ENCODE measurements around the gene CMSS1.
"Not testable (repeated sequence)": the region's sequence is repeated elsewhere in the genome, so short reads cannot be mapped to it uniquely, and the experiment has no call there.

The CMSS1 gene

GRCh38 chr3:99823723-99824711, 6.4 kb downstream of the CMSS1 start:
- DNase-seq = no peak

GRCh38 chr3:99825004-99825640, 7.5 kb downstream of the CMSS1 start:
- no peak for DNase-seq

GRCh38 chr3:99829844-99830243, 12.2 kb downstream of the CMSS1 start:
- DNase-seq = no peak

GRCh38 chr3:99833617-99834205, 16.0 kb downstream of the CMSS1 start:
- no peak for DNase-seq

GRCh38 chr3:99834211-99834957, 16.7 kb downstream of the CMSS1 start:
- DNase-seq = no peak

DNA sequence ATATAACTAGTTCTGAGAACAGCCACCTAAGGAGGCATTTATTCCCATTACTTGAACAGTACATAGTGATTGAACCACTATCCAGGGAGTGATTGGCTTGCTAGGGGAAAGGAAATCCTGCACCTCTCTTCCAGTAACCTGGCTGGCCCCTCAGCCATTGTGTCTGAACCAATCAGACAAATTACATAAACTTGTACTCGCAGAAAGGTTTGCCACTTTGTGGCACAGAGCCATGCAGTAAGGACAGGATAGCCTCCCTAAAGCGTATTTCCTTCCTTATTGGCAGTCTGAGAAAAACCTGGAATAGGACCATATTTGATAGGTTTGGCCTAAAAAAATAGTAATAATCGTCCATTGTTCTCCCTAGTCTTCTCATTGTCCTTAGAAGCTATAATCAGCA, 19.0 kb downstream of the CMSS1 start:
- DNase-seq = no peak

DNA sequence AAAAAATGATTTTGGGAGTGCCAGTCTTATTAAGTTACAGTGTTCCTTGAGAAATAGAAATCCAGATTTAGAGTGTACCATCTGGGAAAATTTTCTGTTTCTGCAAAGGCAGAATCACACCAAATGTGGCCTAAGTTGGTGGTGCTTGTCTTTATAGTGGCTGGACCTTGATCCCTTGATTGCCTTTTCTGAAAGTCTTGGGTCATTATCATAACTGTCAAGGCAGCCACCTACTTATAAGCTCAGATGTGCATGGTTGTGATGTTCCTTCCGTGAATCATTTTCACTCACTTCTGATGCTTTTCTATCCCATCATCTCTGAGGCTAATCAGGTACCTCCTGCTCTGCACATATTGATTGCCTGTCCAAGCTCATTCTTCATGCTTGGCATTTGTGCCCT, 20.1 kb downstream of the CMSS1 start:
- DNase-seq = no peak

- no peak for DNase-seq
Measured at GRCh38 chr3:99838755-99839154, 21.1 kb downstream of the CMSS1 start.

- no peak for DNase-seq
Measured at GRCh38 chr3:99839613-99840012, 22.0 kb downstream of the CMSS1 start.

- not testable (repeated sequence) for DNase-seq
Measured at GRCh38 chr3:99841949-99842348, 24.3 kb downstream of the CMSS1 start.

DNA sequence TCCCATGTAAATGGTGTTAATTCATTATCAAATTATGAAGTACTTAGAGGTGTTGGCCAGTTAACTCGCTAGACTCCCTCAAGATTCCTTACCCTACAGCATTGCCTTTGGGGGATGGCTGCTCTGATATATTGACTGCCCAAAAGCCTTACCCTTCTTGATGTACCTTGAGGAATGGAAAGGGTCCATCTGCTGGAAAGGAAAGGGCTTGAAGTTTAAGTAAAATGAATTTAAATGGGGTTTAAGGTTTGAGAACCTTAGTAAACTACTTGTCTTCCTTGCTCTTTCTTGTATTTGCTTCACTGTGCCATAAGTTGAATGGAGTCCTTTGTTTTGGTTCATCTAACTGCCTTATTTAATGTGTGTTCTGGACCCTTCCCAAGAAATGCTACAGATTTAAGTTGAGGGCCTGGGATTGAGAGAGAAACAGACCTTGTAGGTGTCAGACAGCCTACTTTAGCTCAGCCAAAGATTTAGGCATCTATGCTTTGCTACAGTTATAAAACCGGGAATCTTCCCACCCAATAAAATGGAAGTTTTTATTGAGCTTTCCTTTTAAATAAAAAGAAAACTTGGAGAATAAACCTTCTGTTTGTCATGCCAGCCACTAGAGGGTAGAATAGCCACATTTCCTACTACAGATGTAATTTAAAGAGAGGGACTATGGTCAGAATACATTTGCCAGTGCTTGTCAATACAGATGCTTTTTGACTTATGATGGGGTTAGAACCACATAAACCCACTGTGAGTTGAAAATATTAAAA, 25.3 kb downstream of the CMSS1 start:
- DNase-seq = no peak

DNA sequence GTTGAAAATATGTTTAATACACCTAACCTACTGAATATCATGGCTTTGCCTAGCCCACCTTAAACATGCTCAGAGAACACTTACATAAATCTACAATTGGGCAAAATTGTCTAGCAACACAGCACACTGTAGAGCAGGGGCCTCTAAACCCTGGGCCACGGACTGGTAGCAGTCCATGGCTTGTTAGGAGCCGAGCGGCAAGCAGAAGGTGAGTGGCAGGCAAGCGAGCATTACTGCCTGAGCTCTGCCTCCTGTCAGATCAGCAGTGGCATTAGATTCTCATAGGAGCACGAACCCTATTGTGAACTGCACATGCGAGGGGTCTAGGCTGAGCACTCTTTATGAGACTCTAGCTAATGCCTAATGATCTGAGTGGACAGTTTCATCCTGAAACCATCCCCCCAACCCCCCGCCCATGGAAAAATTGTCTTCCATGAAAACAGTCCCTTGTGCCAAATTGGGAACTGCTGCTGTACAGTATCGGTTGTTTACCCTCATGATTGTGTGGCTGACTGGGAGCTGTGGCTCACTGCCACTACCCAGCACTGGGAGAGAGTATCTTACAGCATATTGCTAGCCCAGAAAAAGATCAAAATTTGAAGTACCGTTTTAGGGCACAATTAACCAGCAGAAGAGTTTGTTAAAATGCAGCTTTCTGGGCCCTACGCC, 26.1 kb downstream of the CMSS1 start:
- no peak for DNase-seq

- no peak for DNase-seq
Measured at GRCh38 chr3:99845331-99845730, 27.7 kb downstream of the CMSS1 start.

GRCh38 chr3:99845999-99846398, 28.3 kb downstream of the CMSS1 start:
- no peak for DNase-seq

- no peak for DNase-seq
Measured at GRCh38 chr3:99846477-99847160, 29.0 kb downstream of the CMSS1 start.

- no peak for DNase-seq
Measured at GRCh38 chr3:99848433-99848832, 30.8 kb downstream of the CMSS1 start.

DNA sequence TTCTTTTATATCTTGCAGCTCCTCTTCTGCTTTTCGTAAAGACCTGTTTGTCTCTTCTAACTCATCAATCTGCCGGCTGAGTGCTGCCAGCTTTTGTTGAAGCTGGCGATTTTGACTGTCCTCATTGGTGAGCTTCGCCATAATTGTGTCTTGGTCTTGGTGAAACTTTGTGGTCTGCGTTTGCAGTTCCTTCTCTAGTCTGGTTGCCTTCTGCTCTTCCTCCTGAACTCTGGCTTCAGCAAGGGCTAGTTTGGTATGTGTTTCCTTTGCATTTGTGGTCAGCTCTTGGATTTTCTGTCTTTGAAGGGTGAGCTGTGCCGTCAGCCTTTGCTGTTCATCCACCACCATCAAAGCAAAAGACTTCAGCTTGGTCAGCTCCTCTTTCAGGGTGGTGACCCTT, 32.9 kb downstream of the CMSS1 start:
- no peak for DNase-seq

- DNase-seq = no peak
Measured at GRCh38 chr3:99851955-99852354, 34.3 kb downstream of the CMSS1 start.

DNA sequence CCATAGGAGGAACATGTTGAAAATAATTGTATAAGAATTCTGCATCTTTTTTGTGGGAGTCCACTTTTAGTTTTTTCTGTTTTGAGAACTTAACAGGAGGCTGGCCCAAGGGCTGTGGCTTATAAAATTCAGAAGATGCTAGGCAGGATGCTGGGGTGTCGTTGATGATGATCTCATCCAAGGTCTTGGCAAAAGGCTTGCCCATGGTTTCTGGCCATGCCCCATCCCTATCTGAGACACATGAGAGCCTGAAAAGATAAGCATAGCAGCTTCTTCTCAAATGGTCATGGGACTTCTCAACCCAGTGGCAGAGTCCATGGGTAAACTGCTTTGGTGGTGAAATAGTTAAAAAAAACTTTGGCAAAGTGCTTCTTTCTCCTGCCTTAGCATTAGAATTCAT, 35.2 kb downstream of the CMSS1 start:
- no peak for DNase-seq

- no peak for DNase-seq
Measured at GRCh38 chr3:99854756-99855298, 37.2 kb downstream of the CMSS1 start.

GRCh38 chr3:99855900-99856299, 38.2 kb downstream of the CMSS1 start:
- DNase-seq = no peak
